Measurements from ENCODE around the gene RBX1.

DNA sequence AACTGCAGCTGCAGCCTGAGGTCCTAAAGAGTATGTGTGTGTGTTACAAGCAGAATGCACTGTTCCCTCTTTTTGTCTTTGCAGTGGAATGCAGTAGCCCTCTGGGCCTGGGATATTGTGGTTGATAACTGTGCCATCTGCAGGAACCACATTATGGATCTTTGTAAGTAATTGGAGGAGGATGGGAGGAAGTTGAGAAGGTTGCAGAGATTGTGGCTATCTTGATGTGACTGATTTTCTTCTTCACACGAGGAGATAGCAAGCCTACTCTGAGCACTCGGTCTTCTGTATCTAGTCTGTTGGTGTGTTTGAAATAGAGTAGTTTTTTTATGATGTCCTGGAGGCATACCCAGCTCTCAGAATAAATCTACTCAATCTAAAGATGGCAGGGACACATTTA is 2.3 kb downstream of the RBX1 start:
- no peak for TF ChIP-seq POLR2AphosphoS5 (IDR thresholded peaks at IDR 0.05; ENCODE audit: borderline replicate concordance, low read depth, low read length)
- no peak for TF ChIP-seq EZH2 (IDR thresholded peaks at IDR 0.05)
- no peak for TF ChIP-seq FOXP2 (optimal IDR thresholded peaks at IDR 0.05; ENCODE audit: control extremely low read depth, extremely low read length, insufficient read depth)

All from SK-N-MC (cell line).